EH (cell line): ENCODE data around the gene PRR5L.

Experiments used
- DNase-seq: peaks from one replicate; pipeline ENCODE4 v3.0.0-alpha.2; 2015; ENCODE audit warnings: low read depth

PRR5L gene

GRCh38 chr11:36326524-36327419 lies 30.7 kb downstream of the PRR5L start:
- DNase-seq: no peak

GRCh38 chr11:36328966-36329673 lies 33.0 kb downstream of the PRR5L start:
- peak; percentile 39 for DNase-seq

GRCh38 chr11:36330411-36330810 lies 34.3 kb downstream of the PRR5L start:
- DNase-seq: no peak

- DNase-seq: peak; percentile 67
These were observed 37.4 kb downstream of the PRR5L start for GRCh38 chr11:36333468-36333867.

- peak; percentile 76 for DNase-seq
These were observed 37.8 kb downstream of the PRR5L start for GRCh38 chr11:36333897-36334296.

GRCh38 chr11:36339888-36340287 lies 43.8 kb downstream of the PRR5L start:
- no peak for DNase-seq

GRCh38 chr11:36340897-36341296 lies 44.8 kb downstream of the PRR5L start:
- DNase-seq: no peak

GRCh38 chr11:36341915-36342314 lies 45.8 kb downstream of the PRR5L start:
- no peak for DNase-seq

GRCh38 chr11:36342327-36342726 lies 46.2 kb downstream of the PRR5L start:
- no peak for DNase-seq

- DNase-seq: no peak
These were observed 47.3 kb downstream of the PRR5L start for GRCh38 chr11:36343436-36343835.

- DNase-seq: no peak
These were observed 49.0 kb downstream of the PRR5L start for GRCh38 chr11:36345084-36345511.

GRCh38 chr11:36345535-36346141 lies 49.5 kb downstream of the PRR5L start:
- no peak for DNase-seq

- no peak for DNase-seq
These were observed 50.7 kb downstream of the PRR5L start for GRCh38 chr11:36346562-36347383.

- no peak for DNase-seq
These were observed 51.4 kb downstream of the PRR5L start for GRCh38 chr11:36347384-36347906.

GRCh38 chr11:36349351-36350136 lies 53.5 kb downstream of the PRR5L start:
- DNase-seq: peak; percentile 20

GRCh38 chr11:36350137-36350513 lies 54.0 kb downstream of the PRR5L start:
- DNase-seq: no peak

- DNase-seq: no peak
These were observed 56.8 kb downstream of the PRR5L start for GRCh38 chr11:36352922-36353321.

GRCh38 chr11:36354221-36355003 lies 58.3 kb downstream of the PRR5L start:
- peak; percentile 97 for DNase-seq

- peak; percentile 41 for DNase-seq
These were observed 60.1 kb downstream of the PRR5L start for GRCh38 chr11:36356201-36356600.

- DNase-seq: no peak
These were observed 61.7 kb downstream of the PRR5L start for GRCh38 chr11:36357831-36358230.
